ENCODE measurements around the gene SPRED2.

SPRED2 gene

GRCh38 chr2:65438137-65438899 is 5.9 kb upstream of the SPRED2 start:
- DNase-seq: no peak

GRCh38 chr2:65437392-65438135 is 5.2 kb upstream of the SPRED2 start:
- no peak for DNase-seq

- peak; percentile 67 for DNase-seq
Observed at GRCh38 chr2:65436824-65437221, 4.4 kb upstream of the SPRED2 start.

DNA sequence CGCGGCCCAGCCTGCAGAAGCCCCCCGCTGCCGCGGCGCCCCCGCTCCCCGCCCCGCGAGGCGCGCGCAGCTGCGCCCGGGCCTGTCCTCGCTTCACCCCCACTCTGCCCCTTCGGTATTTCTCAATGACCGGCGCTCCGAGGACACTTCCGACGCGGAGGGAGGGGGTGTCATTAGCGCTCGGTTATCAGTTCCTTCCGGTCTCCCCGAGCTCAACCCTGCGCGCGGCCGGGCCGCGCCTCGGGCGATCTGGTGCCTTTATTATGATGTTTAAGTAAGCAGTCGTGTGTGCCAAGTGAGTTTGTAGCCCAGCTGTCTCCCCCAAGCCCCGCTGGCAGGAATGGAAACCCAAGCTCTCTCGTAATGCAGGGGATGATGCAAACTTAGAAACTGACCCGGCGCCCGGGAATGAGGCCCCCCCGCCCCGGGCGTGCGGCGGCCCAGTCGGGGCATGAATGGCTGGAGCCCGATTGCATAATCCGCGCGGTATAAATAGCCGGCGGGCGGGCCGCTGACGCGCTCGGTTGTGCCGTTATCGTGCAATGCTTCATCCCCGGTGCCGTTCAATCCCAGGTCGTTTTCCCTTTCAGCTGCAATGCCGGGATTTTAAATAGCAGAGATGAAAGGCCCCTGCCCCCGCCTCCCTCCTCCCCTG is 3.9 kb upstream of the SPRED2 start:
- no peak for DNase-seq

GRCh38 chr2:65435625-65436168 is 3.3 kb upstream of the SPRED2 start:
- DNase-seq: peak; percentile 43

DNA sequence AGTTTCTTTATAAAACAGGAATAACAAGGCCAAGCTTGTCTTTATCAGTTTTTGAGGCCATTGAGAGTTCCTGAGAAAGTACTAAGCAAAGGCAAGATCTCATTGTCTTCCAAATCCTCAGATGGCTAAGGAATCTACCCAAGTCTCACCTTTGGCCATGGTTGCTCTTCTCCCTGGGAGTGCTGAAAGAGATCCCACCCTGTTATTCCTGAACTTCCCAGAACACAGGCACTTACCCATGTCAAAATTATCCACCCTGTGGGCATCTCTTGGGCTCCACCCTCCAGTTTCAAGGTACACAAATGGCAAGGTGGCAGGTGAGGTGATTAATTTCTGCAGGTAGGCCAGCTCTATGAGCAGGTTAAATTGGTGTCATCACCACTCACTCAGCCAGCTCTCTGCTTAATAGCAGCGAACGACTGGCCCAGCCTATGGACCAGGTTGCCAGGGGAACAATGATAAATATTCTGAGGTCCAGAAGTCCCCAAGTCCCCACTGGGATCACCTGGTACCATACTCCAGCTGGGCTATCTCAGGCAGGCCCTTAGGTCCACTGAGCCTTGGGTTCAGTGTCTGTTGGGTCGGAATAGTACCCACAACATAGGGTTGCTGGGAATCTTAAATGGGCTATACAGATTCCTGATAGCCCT is 2.3 kb upstream of the SPRED2 start:
- DNase-seq: no peak

GRCh38 chr2:65431421-65432226 is 775 bp downstream of the SPRED2 start:
- DNase-seq: peak; percentile 9

GRCh38 chr2:65430603-65431420 is 1.6 kb downstream of the SPRED2 start:
- peak; percentile 14 for DNase-seq

- no peak for DNase-seq
Observed at GRCh38 chr2:65429786-65430602, 2.4 kb downstream of the SPRED2 start.

- DNase-seq: no peak
Observed at GRCh38 chr2:65427532-65427931, 4.9 kb downstream of the SPRED2 start.

- no peak for DNase-seq
Observed at GRCh38 chr2:65425276-65425675, 7.1 kb downstream of the SPRED2 start.

DNA sequence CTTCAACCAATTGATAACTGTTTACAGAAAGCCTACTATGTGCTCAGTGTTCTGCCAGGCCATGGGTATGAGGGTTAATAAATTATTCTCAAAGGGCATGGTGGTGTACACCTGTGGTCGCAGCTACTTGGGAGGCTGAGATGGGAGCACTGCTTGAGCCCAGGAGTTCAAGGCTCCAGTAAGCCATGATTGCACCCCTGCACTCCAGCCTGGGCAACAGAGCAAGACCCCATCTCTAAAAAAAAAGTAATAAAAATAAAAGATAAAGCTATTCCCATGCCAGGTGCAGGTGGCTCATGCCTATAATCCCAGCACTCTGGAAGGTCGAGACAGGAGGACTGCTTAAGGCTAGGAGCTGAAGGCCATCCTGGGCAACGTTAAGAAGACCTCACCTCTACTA is 8.0 kb downstream of the SPRED2 start:
- no peak for DNase-seq

GRCh38 chr2:65421432-65421748 is 11.0 kb downstream of the SPRED2 start:
- DNase-seq: no peak

- no peak for DNase-seq
Observed at GRCh38 chr2:65420712-65421431, 11.5 kb downstream of the SPRED2 start.

DNA sequence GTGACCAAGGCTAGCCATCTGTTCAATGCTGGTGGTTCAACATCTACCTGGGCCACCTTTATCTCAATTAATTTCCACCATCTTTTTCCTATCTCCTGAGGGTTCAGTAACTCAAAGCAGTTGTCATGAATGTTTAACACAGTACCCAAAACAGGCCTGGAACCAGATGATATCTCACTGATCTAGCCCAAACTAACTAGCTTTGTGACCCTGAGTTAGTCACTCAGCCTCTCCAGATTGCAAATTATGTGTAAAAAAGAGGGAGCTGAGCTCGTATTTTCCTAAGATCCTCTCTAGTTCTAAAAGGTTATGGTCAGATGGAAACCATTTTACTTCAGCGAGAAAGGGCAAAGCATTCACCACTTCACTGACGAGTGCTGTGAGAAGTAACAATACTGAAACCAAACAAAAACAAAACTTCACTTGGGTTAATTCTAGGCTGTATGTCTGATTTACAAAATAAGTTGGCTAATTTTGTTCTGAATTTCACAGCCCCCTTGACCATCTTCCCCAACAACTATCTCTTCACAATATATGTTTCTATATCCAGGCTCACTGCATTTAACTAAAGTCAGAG is 14.8 kb downstream of the SPRED2 start:
- DNase-seq: no peak

DNA sequence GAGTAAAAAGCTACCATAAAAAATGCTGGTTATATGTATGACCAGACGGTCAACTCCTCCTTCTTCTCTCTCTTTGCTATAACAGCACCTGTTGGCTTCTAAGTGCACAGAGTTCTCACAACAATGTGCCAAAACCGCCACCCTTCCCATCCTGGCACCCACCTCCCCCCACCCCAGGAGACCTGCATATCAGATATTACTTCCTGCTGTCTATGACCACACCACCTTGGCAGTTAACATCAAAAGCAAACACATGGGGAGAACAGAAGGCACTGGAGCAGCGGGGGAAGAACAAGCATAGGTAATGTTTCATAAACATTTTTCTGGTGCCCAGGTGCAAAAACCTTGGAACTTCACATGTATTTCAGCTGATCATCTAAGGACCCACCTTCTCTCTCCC is 15.5 kb downstream of the SPRED2 start:
- DNase-seq: no peak

- DNase-seq: no peak
Observed at GRCh38 chr2:65416321-65416720, 16.1 kb downstream of the SPRED2 start.

- no peak for DNase-seq
Observed at GRCh38 chr2:65415091-65415490, 17.3 kb downstream of the SPRED2 start.

DNA sequence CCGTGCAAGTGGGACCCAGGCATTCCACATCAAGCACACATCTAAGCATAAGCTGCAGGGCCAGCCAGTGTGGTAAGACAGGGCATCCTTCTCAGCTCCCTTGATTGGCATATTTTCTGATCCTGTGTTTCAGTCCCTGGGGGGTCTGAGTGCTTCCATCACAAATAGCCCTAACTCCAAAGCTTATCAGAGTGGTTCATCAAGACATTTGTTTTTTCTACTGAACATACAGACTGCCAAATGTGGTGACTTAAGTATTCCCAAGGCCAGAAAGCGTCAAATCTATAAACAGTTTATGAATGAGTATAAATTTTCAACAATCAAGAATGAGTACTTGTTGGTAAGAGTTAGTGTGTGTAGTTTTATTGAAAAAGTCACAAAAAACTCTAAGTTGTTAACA is 18.8 kb downstream of the SPRED2 start:
- no peak for DNase-seq

DNA sequence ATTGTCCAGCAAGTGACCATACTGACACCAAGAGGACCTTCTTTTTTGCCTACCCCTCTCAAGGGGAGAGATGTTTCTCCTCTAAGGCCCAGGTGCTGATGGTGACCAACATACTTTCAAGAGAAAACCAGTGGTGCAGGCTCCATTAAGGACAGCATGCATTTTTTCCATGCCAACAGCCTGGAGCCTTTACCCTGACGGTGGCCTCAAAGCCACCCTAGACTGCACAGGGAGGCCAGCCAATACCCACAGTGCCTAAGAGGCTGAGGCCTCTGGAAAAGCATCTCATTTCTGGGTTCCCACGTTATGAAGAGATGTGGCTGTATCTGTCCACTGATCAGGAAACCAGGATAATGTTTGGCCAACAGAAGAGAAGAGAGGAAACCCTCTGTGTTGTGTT is 19.3 kb downstream of the SPRED2 start:
- no peak for DNase-seq

Measured in NCI-H187 treated with DMSO at 0.1 percent for 48 hours (cell line).